ENCODE results near the gene PPP1CB. TPM values are rescaled to one million over a fixed set of nuclear protein-coding genes. Genes with fewer than 3 reads are reported as not detected.
A peak's percentile ranks its signal among the peaks of the same experiment; 100 is the strongest.

PPP1CB gene
- total RNA-seq, 4 donors from 2014 or later: 141 to 315 (median 195) TPM

GRCh38 chr2:28748941-28749340 lies 2.7 kb upstream of the PPP1CB start:
- Histone ChIP-seq H3K4me1 (peaks cover 7 to 23% (median 8%) of the 10 kb centered on the region in 3 donors), H3K4me3 (no peak overlapping the region), H3K9me3 (no peaks in the 10 kb centered on the region), H3K27me3 (no peaks in the 10 kb centered on the region), H3K36me3 (no peaks in the 10 kb centered on the region), H3K27ac (peak overlapping the region in 3 of 4 donors; percentile 98 to 100 (median 100))
- intact Hi-C loops (cut with DNase I): no loop called here
- no peak for DNase-seq
- WGBS, 2 donors: 90 to 91% methylated on average over 1 of the region's 1 CpG
- TF ChIP-seq POLR2A (IDR thresholded peaks at IDR 0.05): no peak
- no peak for TF ChIP-seq CTCF (IDR thresholded peaks at IDR 0.05)

- no peaks in the 10 kb centered on the region for H3K36me3 ChIP-seq
- no peaks in the 10 kb centered on the region for H3K9me3 ChIP-seq
- H3K4me3 ChIP-seq: no peak overlapping the region
- H3K4me1 ChIP-seq: peaks cover 7 to 29% (median 8%) of the 10 kb centered on the region in 3 donors
- DNase-seq: no peak
- H3K27me3 ChIP-seq: no peaks in the 10 kb centered on the region
- TF ChIP-seq POLR2A (IDR thresholded peaks at IDR 0.05) (no peak), CTCF (IDR thresholded peaks at IDR 0.05) (no peak)
- intact Hi-C loops (cut with DNase I): no loop called here
- peak overlapping the region in 3 of 4 donors; percentile 98 to 100 (median 100) for H3K27ac ChIP-seq
- WGBS, 2 donors: 95 to 96% methylated on average over 6 of the region's 6 CpGs
Observed at GRCh38 chr2:28749526-28749925, 2.1 kb upstream of the PPP1CB start.

- intact Hi-C loops (cut with DNase I): loop anchor here (10.0 kb wide), 1 partner anchor 86 kb away; no protein-coding TSS in a partner anchor
- no peaks in the 10 kb centered on the region for H3K36me3 ChIP-seq
- H3K27me3 ChIP-seq: no peaks in the 10 kb centered on the region
- WGBS, 2 donors: 7 to 14% methylated on average over 14 of the region's 14 CpGs
- no peaks in the 10 kb centered on the region for H3K9me3 ChIP-seq
- DNase-seq: no peak
- peak overlapping the region; percentile 98 to 100 (median 100) for H3K27ac ChIP-seq
- H3K4me3 ChIP-seq: peak overlapping the region; percentile 77 to 97 (median 96)
- no peak for TF ChIP-seq POLR2A (IDR thresholded peaks at IDR 0.05)
- peak in 3 of 6 experiments; percentile 8 to 29 (median 10) for TF ChIP-seq CTCF (IDR thresholded peaks at IDR 0.05)
- peaks cover 8 to 40% (median 18%) of the 10 kb centered on the region in 3 donors for H3K4me1 ChIP-seq
Observed at GRCh38 chr2:28750316-28751251, 1.0 kb upstream of the PPP1CB start.

GRCh38 chr2:28751956-28752630 lies 463 bp downstream of the PPP1CB start:
- Histone ChIP-seq H3K27ac (peak overlapping the region; percentile 98 to 100 (median 100)), H3K9me3 (no peaks in the 10 kb centered on the region), H3K27me3 (no peaks in the 10 kb centered on the region), H3K36me3 (no peaks in the 10 kb centered on the region), H3K4me3 (peak overlapping the region; percentile 77 to 97 (median 96)), H3K4me1 (peaks cover 14 to 55% (median 26%) of the 10 kb centered on the region in 3 donors)
- peak; percentile 86 for DNase-seq
- TF ChIP-seq POLR2A (IDR thresholded peaks at IDR 0.05) (no peak), CTCF (IDR thresholded peaks at IDR 0.05) (no peak)
- 0% methylated on average over 19 to 26 of the region's 78 CpGs for WGBS, 2 donors
- intact Hi-C loops (cut with DNase I): loop anchor here (10.0 kb wide), 1 partner anchor 87 kb away; no protein-coding TSS in a partner anchor

Data from esophagus squamous epithelium (tissue), 5 donors.